Measurements from ENCODE around the gene TMOD1. TPM values are rescaled to one million over a fixed set of nuclear protein-coding genes. Genes with fewer than 3 reads are reported as not detected.

Gene TMOD1
- total RNA-seq, 4 donors from 2014 or later: 9.2 to 20.7 (median 13.6) TPM

DNA sequence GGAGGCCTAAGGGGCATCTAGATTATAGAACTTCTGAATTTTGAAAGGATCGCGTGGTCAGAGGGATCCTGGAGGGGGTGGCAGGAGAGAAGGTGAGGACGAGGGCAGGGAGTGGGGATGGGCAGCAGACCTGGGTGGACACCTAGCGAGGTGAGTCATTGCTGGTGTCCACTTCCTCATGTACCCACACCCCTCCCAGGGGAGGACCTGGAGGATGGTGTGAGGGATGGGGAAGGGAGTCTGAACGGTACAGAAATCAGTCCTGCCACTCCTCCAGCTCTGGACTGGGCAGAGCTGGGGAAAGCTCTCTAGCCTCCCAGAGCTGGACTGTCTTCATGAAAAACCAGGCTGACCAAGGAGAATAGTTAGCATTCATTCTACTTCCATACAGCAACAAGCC lies 46.9 kb downstream of the TMOD1 start:
- TF ChIP-seq CTCF (IDR thresholded peaks at IDR 0.05; ENCODE audit: low read depth): no peak

DNA sequence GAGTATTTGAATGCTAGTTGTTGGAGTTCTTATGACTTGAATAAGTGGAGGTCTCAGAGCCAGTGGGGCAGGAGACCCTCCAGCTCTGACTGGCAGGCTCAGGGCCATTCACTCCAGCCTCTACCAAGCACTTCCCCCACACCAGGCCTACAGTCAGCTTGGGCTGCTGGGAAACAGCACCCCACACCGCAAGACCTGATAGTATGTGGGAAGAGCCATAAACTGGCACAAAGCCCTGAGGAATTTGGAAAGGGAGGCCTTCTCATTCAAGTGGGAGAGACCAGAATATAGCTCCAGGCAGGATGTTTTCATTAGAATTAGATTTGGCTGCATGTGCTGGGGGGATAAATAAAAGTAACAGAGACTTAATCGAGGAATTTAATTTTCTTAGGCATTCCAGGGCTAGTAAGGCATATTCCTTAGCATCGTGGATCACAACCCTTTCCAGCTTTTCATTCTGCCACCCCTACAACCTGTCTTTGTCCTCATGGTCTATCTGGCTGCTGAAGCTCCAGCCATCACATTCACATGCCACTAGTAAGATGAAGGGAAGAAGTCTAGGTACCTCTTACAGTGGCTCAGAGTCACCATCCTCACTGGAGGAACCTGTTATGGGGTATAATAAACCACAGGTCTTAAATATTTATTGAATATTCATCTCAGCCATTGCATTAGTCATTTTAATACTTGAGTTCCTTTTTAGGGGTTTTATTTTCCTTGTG lies 47.5 kb downstream of the TMOD1 start:
- TF ChIP-seq CTCF (IDR thresholded peaks at IDR 0.05; ENCODE audit: low read depth): no peak

DNA sequence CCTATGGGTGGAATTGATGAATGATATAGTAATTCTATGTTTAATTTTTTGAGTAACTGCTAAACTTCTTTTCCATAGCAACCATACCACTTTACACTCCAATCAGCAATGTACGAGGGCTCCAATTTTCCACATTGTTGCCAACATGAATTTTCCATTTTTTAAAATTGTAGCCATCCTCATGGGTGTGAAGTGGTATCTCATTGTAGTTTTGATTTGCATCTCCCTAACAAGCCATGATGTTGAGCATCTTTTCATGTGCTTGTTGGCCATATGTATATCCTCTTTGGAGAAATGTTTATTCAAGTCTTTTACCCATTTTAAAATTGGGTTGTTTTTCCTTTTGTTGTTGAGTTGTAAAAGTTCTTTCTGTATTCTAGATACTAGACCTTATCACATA lies 48.9 kb downstream of the TMOD1 start:
- TF ChIP-seq CTCF (IDR thresholded peaks at IDR 0.05; ENCODE audit: low read depth): no peak

DNA sequence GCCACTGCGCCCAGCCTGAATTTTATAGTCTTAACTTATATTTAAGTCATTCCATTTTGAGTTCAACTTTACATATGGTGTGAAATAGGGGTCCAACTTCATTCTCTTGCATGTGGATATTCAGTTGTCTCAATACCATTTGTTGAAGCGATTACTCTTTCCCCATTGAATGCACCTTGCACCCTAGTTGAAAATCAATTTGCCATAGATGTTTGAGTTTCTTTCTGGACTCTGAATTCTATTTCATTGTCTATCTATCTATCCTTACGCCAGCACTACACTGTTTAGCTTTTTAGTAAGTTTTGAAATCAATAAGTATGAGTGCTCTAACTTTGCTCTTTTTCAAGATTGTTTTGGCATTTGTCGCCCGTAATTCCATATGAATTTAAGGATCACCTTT lies 49.8 kb downstream of the TMOD1 start:
- no peak for TF ChIP-seq CTCF (IDR thresholded peaks at IDR 0.05; ENCODE audit: low read depth)

DNA sequence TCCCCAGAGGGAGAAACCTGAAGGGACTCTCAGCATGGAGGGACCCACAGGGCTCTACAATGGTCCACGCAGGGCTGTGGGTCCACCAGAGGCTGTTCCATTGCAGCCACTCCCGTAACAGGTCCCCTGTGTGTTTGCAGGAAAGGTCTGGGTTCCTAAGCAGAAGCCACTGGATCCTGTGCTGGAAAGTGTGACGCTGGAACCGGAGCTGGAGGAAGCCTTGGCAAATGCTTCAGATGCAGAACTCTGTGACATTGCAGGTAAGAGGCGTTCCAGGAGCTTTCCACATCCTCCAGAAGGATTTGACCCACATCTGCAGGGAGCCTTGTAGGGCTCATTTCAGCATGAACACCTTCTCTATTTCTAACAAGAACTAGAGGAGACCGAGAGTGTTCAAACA lies 51.7 kb downstream of the TMOD1 start:
- no peak for TF ChIP-seq CTCF (IDR thresholded peaks at IDR 0.05; ENCODE audit: low read depth)

DNA sequence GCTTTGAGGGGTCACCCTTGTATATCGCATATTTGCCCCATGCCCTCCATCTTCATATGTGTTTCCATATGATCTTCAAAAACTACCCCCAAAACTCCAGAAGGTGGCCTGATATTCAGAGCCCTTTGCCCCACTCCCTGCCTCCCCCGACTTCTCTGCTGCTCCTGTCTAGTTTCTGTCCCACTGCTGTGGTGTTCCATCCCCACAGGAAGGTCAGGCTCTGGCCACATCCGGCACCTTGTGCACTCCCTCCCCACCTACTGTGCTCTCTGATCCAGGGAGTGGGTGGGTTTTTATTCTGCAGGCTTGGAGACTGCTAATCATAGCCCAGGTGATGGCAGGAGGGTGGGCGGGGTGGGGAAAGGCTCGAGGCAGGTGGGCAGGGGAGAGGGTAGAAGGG lies 52.4 kb downstream of the TMOD1 start:
- no peak for TF ChIP-seq CTCF (IDR thresholded peaks at IDR 0.05; ENCODE audit: low read depth)

- TF ChIP-seq CTCF (IDR thresholded peaks at IDR 0.05; ENCODE audit: low read depth): no peak
Observed at GRCh38 chr9:97554566-97555075, 53.2 kb downstream of the TMOD1 start.

All from subcutaneous adipose tissue (tissue), 4 donors.